GM21619 (cell line): ENCODE results near the gene TNFAIP1.

ENCODE experiments used
- ATAC-seq: cut with Tn5 transposase; IDR thresholded peaks from one replicate; pipeline ENCODE4 v1.9.1; 2021; ENCODE audit not compliant: unreplicated experiment

TNFAIP1 gene

GRCh38 chr17:28370035-28370743 lies 34.6 kb downstream of the TNFAIP1 start, which contains the start of gene VTN:
Gene VTN, minus strand, starts transcription at chr17:28370307. Its CDS starts 104 bp downstream, at chr17:28370203.
- no peak for ATAC-seq

GRCh38 chr17:28370744-28371103 lies 35.2 kb downstream of the TNFAIP1 start:
- ATAC-seq, result no peak

GRCh38 chr17:28371245-28372202 lies 36.0 kb downstream of the TNFAIP1 start, which contains the start of gene SARM1:
Gene SARM1, plus strand, starts transcription at chr17:28371694. Its CDS starts 339 bp downstream, at chr17:28372033.
- peak; percentile 65 for ATAC-seq

- peak; percentile 8 for ATAC-seq
Observed at GRCh38 chr17:28372203-28372944, 36.8 kb downstream of the TNFAIP1 start.

- no peak for ATAC-seq
Observed at GRCh38 chr17:28372945-28373274, 37.3 kb downstream of the TNFAIP1 start.

- no peak for ATAC-seq
Observed at GRCh38 chr17:28379814-28380801, 44.5 kb downstream of the TNFAIP1 start.

GRCh38 chr17:28381141-28381825 lies 45.7 kb downstream of the TNFAIP1 start:
- no peak for ATAC-seq

GRCh38 chr17:28384281-28385036 lies 48.9 kb downstream of the TNFAIP1 start:
- ATAC-seq, result peak; percentile 66

- no peak for ATAC-seq
Observed at GRCh38 chr17:28385037-28385400, 49.5 kb downstream of the TNFAIP1 start.

GRCh38 chr17:28385406-28385805 lies 49.8 kb downstream of the TNFAIP1 start:
- ATAC-seq, result no peak

GRCh38 chr17:28386391-28386790 lies 50.8 kb downstream of the TNFAIP1 start:
- no peak for ATAC-seq

- ATAC-seq, result no peak
Observed at GRCh38 chr17:28388106-28388505, 52.5 kb downstream of the TNFAIP1 start.

- ATAC-seq, result no peak
Observed at GRCh38 chr17:28390141-28390540, 54.6 kb downstream of the TNFAIP1 start.

GRCh38 chr17:28390563-28390962 lies 55.0 kb downstream of the TNFAIP1 start:
- no peak for ATAC-seq

- no peak for ATAC-seq
Observed at GRCh38 chr17:28390984-28391383, 55.4 kb downstream of the TNFAIP1 start.

- ATAC-seq, result no peak
Observed at GRCh38 chr17:28391401-28391800, 55.8 kb downstream of the TNFAIP1 start.

GRCh38 chr17:28392491-28392890 lies 56.9 kb downstream of the TNFAIP1 start:
- no peak for ATAC-seq

GRCh38 chr17:28394337-28395116 lies 59.0 kb downstream of the TNFAIP1 start:
- no peak for ATAC-seq
